BJ (cell line): ENCODE data around the gene RBM20. TPM values are rescaled to one million over a fixed set of nuclear protein-coding genes. Genes with fewer than 3 reads are reported as not detected.

Experiments
- CTCF ChIA-PET: fragments of 350-600 bp; formaldehyde crosslinking; extraction: SDS; loops from one replicate; lab custom pipeline; 2021; ENCODE audit warnings: antibody characterized with exemption, inconsistent platforms; lab: Yijun Ruan, JAX
- POLR2A ChIA-PET: fragments of 300-600 bp; sonication (Branson Sonifier 250); formaldehyde crosslinking; extraction: SDS; loops from one replicate; lab custom pipeline; 2021; ENCODE audit warnings: antibody characterized with exemption; lab: Charles Lee
- DNase-seq: peaks from one replicate; pipeline ENCODE4 v3.0.0-alpha.2; 2011; ENCODE audit warnings: low read depth
- H3K27me3 ChIP-seq: 2 replicates; pipeline ENCODE4 v1.6.0; 2011; ENCODE audit warnings: low read length; ENCODE audit not compliant: control insufficient read depth, insufficient read depth
- H3K36me3 ChIP-seq: 2 replicates; pipeline ENCODE4 v1.5.1; 2011; ENCODE audit warnings: low read length; ENCODE audit not compliant: control insufficient read depth, insufficient read depth
- H3K4me3 ChIP-seq: 2 replicates; pipeline ENCODE4 v1.5.1; 2011; ENCODE audit warnings: low read depth, mild to moderate bottlenecking, control low read depth, low read length
- CTCF ChIP-seq: IDR thresholded peaks from 2 replicates; pipeline ENCODE4 v1.5.1; 2011; ENCODE audit warnings: low read depth, mild to moderate bottlenecking, control low read depth, inconsistent platforms, low read length, moderate library complexity; ENCODE audit not compliant: insufficient read depth
- polyA plus RNA-seq: library from polyadenylated mRNA; depleted of rRNA; stranded (reverse); fragments of >200 nt; gene quantifications from 2 replicates; pipeline ENCODE4 v1.2.3, GENCODE V29; 2011

The RBM20 gene
- polyA plus RNA-seq, 1 experiment, result not detected

- no peak overlapping the region for H3K4me3 ChIP-seq
- H3K36me3 ChIP-seq, result no peaks in the 10 kb centered on the region
- no peak for DNase-seq
- ChIA-PET POLR2A (no interaction called here), CTCF (interaction anchor here (0.6 to 1.5 kb wide), 5 partner anchors 11 to 954 kb away, joined by 3 to 5 read pairs (median 3); no protein-coding TSS in a partner anchor)
- peaks cover 6% of the 10 kb centered on the region for H3K27me3 ChIP-seq
- no peak for TF ChIP-seq CTCF
These were observed 199.9 kb downstream of the RBM20 start for GRCh38 chr10:110843796-110844616.

- DNase-seq, result no peak
- Histone ChIP-seq H3K27me3 (peaks cover 8% of the 10 kb centered on the region), H3K36me3 (no peaks in the 10 kb centered on the region), H3K4me3 (no peak overlapping the region)
- TF ChIP-seq CTCF, result no peak
- POLR2A ChIA-PET, result no interaction called here
- CTCF ChIA-PET, result interaction anchor here (0.6 to 1.4 kb wide), 3 partner anchors 10 to 954 kb away, joined by 3 to 4 read pairs (median 3); no protein-coding TSS in a partner anchor
These were observed 200.4 kb downstream of the RBM20 start for GRCh38 chr10:110844617-110844881.

- no peak for DNase-seq
- ChIA-PET CTCF (no interaction called here), POLR2A (no interaction called here)
- no peak overlapping the region for H3K4me3 ChIP-seq
- no peak for TF ChIP-seq CTCF
- H3K36me3 ChIP-seq, result no peaks in the 10 kb centered on the region
- H3K27me3 ChIP-seq, result peaks cover 9% of the 10 kb centered on the region
These were observed 201.1 kb downstream of the RBM20 start for GRCh38 chr10:110845192-110845755.

GRCh38 chr10:110845756-110846620 lies 201.9 kb downstream of the RBM20 start:
- TF ChIP-seq CTCF, result no peak
- H3K27me3 ChIP-seq, result peaks cover 9% of the 10 kb centered on the region
- ChIA-PET CTCF (no interaction called here), POLR2A (no interaction called here)
- no peak overlapping the region for H3K4me3 ChIP-seq
- DNase-seq, result no peak
- H3K36me3 ChIP-seq, result no peaks in the 10 kb centered on the region

- peaks cover 9% of the 10 kb centered on the region for H3K27me3 ChIP-seq
- ChIA-PET POLR2A (no interaction called here), CTCF (no interaction called here)
- TF ChIP-seq CTCF, result no peak
- DNase-seq, result no peak
- no peaks in the 10 kb centered on the region for H3K36me3 ChIP-seq
- no peak overlapping the region for H3K4me3 ChIP-seq
These were observed 203.2 kb downstream of the RBM20 start for GRCh38 chr10:110847374-110847773.
